Stomach (tissue), 9 donors: ENCODE results near the gene SFMBT2. TPM values are rescaled to one million over a fixed set of nuclear protein-coding genes. Genes with fewer than 3 reads are reported as not detected.
A peak's percentile ranks its signal among the peaks of the same experiment; 100 is the strongest.

Experiments
- DNase-seq, 2 donors: peaks; one replicate each; pipeline versions ENCODE4 v3.0.0 to v3.0.0-alpha.2; 2013 to 2019
- H3K27ac ChIP-seq, 5 donors: fragments of 200-600 bp in 4 of 5; sonication (generic) in 4 of 5; one replicate each; pipeline ENCODE4 v1.5.1; 2013 to 2019; ENCODE audit warnings: mild to moderate bottlenecking in 1 of 5, moderate library complexity in 1 of 5
- H3K27me3 ChIP-seq, 3 donors: fragments of 200-600 bp; sonication (generic); one replicate each; pipeline ENCODE4 v1.5.1; 2017 to 2019; ENCODE audit warnings: mixed run types in 1 of 3
- H3K36me3 ChIP-seq, 4 donors: fragments of 200-600 bp; sonication (generic); 1 replicate in 3 of 4; 2 replicates in 1 of 4; pipeline ENCODE4 v1.5.1; 2016 to 2019
- H3K4me1 ChIP-seq, 4 donors: fragments of 200-600 bp; sonication (generic); one replicate each; pipeline ENCODE4 v1.5.1; 2016 to 2019
- H3K4me3 ChIP-seq, 4 donors: fragments of 200-600 bp; sonication (generic) in 3 of 4; one replicate each; pipeline ENCODE4 v1.5.1; 2016 to 2019; ENCODE audit warnings: mild to moderate bottlenecking in 1 of 4
- H3K9me3 ChIP-seq, 4 donors: fragments of 200-600 bp; sonication (generic); one replicate each; pipeline ENCODE4 v1.5.1; 2016 to 2019
- CTCF ChIP-seq, 7 experiments: fragments of 450-650 bp in 4 of 7; fragments of 200-600 bp in 3 of 7; sonication (generic) in 3 of 7; IDR thresholded peaks; one replicate each; pipeline ENCODE4 v1.5.1; 2016 to 2019; ENCODE audit warnings: antibody characterized with exemption in 7 of 7, control low read depth in 2 of 7, mild to moderate bottlenecking in 1 of 7
- EP300 ChIP-seq: sonication (generic); formaldehyde crosslinking; IDR thresholded peaks from one replicate; pipeline ENCODE4 v1.6.1; 2017; ENCODE audit warnings: antibody characterized with exemption
- POLR2A ChIP-seq, 4 donors: fragments of 450-650 bp; IDR thresholded peaks; one replicate each; pipeline ENCODE4 v1.6.1; 2016; ENCODE audit warnings: antibody characterized with exemption in 4 of 4, control low read depth in 2 of 4, mild to moderate bottlenecking in 1 of 4, moderate library complexity in 1 of 4
- POLR2AphosphoS5 ChIP-seq, 3 donors: sonication (generic); formaldehyde crosslinking; IDR thresholded peaks; one replicate each; pipeline ENCODE4 v1.6.1; 2016; ENCODE audit warnings: antibody characterized with exemption in 3 of 3
- WGBS, 5 donors: extraction: QIAGEN DNeasy Blood & Tissue Kit in 3 of 5; methylation state at CpG; one replicate each; pipeline versions ENCODE4 v1.1.5 to v1.1.7; 2013 to 2018; 5-methylcytosine and 5-hydroxymethylcytosine counted together
- intact Hi-C: fragments of 100-400 bp; cut with DNase I; formaldehyde crosslinking; loops from one replicate; pipeline ENCODE4 v1.15.1; 2023; ENCODE audit warnings: low total_unique reads
- polyA plus RNA-seq, 3 donors: library from polyadenylated mRNA; stranded (reverse); fragments of 200-250 nt; gene quantifications; one replicate each; pipeline ENCODE4 v1.2.3, GENCODE V29; 2013
- total RNA-seq, 5 donors: library from RNA; depleted of rRNA; stranded (reverse); fragments of >200 nt; gene quantifications; one replicate each; pipeline versions ENCODE4 v1.1.0 to v1.2.3, GENCODE V29; 2014 to 2016
- donor health status: healthy with polysubstance abuse.
- donor health status: Bipolar disorder and iron deficiency.
- donor health status: healthy.

SFMBT2 gene
- total and polyA plus RNA-seq, 8 donors: 0.90 to 17.3 (median 5.0) TPM

- peak overlapping the region; percentile 69 to 84 (median 74) for H3K4me3 ChIP-seq
- intact Hi-C loops: no loop called here
- WGBS, 5 donors: 52 to 63% (median 56%) methylated on average over 14 of the region's 14 CpGs
These were observed 4.0 kb downstream of the SFMBT2 start for GRCh38 chr10:7406712-7407333.

GRCh38 chr10:7405637-7406036 is 5.2 kb downstream of the SFMBT2 start:
- TF ChIP-seq EP300 (no peak), CTCF (IDR thresholded peaks at IDR 0.05) (no peak), POLR2AphosphoS5 (IDR thresholded peaks at IDR 0.05) (no peak), POLR2A (IDR thresholded peaks at IDR 0.05) (no peak)
- 24 to 65% (median 27%) methylated on average over 2 to 4 of the region's 4 CpGs for WGBS, 5 donors
- H3K4me1 ChIP-seq: peaks cover 8 to 69% (median 45%) of the 10 kb centered on the region in 4 donors
- H3K27me3 ChIP-seq: peaks cover 0 to 30% (median 28%) of the 10 kb centered on the region in 3 donors
- no peak overlapping the region for H3K4me3 ChIP-seq
- DNase-seq: peak in 1 of 2 donors; percentile 12
- no peaks in the 10 kb centered on the region for H3K9me3 ChIP-seq
- intact Hi-C loops: no loop called here
- H3K27ac ChIP-seq: peak overlapping the region in 1 of 5 donors; percentile 35
- H3K36me3 ChIP-seq: no peaks in the 10 kb centered on the region

More at GRCh38 chr10:7406712-7407333, 4.0 kb downstream of the SFMBT2 start:
- TF ChIP-seq POLR2A (IDR thresholded peaks at IDR 0.05): no peak
- TF ChIP-seq EP300: no peak
- TF ChIP-seq CTCF (IDR thresholded peaks at IDR 0.05): no peak
- no peak for TF ChIP-seq POLR2AphosphoS5 (IDR thresholded peaks at IDR 0.05)
- Histone ChIP-seq H3K27ac (peak overlapping the region; percentile 64 to 87 (median 74)), H3K36me3 (no peaks in the 10 kb centered on the region), H3K9me3 (no peaks in the 10 kb centered on the region), H3K27me3 (peaks cover 0 to 40% (median 36%) of the 10 kb centered on the region in 3 donors), H3K4me1 (peaks cover 16 to 69% (median 53%) of the 10 kb centered on the region in 4 donors)
- DNase-seq: peak in 1 of 2 donors; percentile 55

- Histone ChIP-seq H3K4me1 (peaks cover 8 to 59% (median 28%) of the 10 kb centered on the region in 4 donors), H3K27ac (no peak overlapping the region), H3K36me3 (no peaks in the 10 kb centered on the region), H3K27me3 (peaks cover 0 to 11% (median 10%) of the 10 kb centered on the region in 3 donors), H3K9me3 (no peaks in the 10 kb centered on the region), H3K4me3 (no peak overlapping the region)
- no peak for TF ChIP-seq POLR2A (IDR thresholded peaks at IDR 0.05)
- no peak for TF ChIP-seq EP300
- TF ChIP-seq POLR2AphosphoS5 (IDR thresholded peaks at IDR 0.05): no peak
- TF ChIP-seq CTCF (IDR thresholded peaks at IDR 0.05): no peak
- no peak for DNase-seq
- intact Hi-C loops: no loop called here
- WGBS, 5 donors: 56 to 86% (median 61%) methylated on average over 1 of the region's 1 CpG
These were observed 7.2 kb downstream of the SFMBT2 start for GRCh38 chr10:7403620-7404019.

- no peak for TF ChIP-seq EP300
- no peak for TF ChIP-seq POLR2AphosphoS5 (IDR thresholded peaks at IDR 0.05)
- no peak for TF ChIP-seq CTCF (IDR thresholded peaks at IDR 0.05)
- TF ChIP-seq POLR2A (IDR thresholded peaks at IDR 0.05): no peak
- 89 to 96% (median 91%) methylated on average over 8 of the region's 8 CpGs for WGBS, 5 donors
- no peak overlapping the region for H3K27ac ChIP-seq
- DNase-seq: no peak
- H3K36me3 ChIP-seq: no peaks in the 10 kb centered on the region
- intact Hi-C loops: no loop called here
- no peaks in the 10 kb centered on the region for H3K27me3 ChIP-seq
- H3K4me1 ChIP-seq: peaks cover 0 to 52% (median 11%) of the 10 kb centered on the region in 4 donors
- no peaks in the 10 kb centered on the region for H3K9me3 ChIP-seq
- no peak overlapping the region for H3K4me3 ChIP-seq
These were observed 9.1 kb downstream of the SFMBT2 start for GRCh38 chr10:7401782-7402181.
